Endothelial cell of umbilical vein (primary cell): ENCODE measurements around the gene PSD4.

Experiments
- CTCF ChIP-seq, 2 donors: IDR thresholded peaks; 1 replicate in 1 of 2; 2 replicates in 1 of 2; pipeline ENCODE4 v1.5.1; 2011; ENCODE audit warnings: low read length in 2 of 2, mild to moderate bottlenecking in 2 of 2, moderate library complexity in 2 of 2, control low read depth in 1 of 2, inconsistent platforms in 1 of 2, low read depth in 1 of 2; ENCODE audit not compliant: insufficient read depth in 1 of 2; ENCODE audit errors: extremely low read depth in 1 of 2
- MAX ChIP-seq: IDR thresholded peaks from 2 replicates; pipeline ENCODE4 v1.6.1; 2011; ENCODE audit not compliant: insufficient read depth, insufficient read length
- POLR2A ChIP-seq: IDR thresholded peaks from 2 replicates; pipeline ENCODE4 v1.6.1; 2012; ENCODE audit warnings: low read depth, mild to moderate bottlenecking, control low read depth, low read length
- POLR2AphosphoS5 ChIP-seq: IDR thresholded peaks from 2 replicates; pipeline ENCODE4 v1.6.1; 2012; ENCODE audit warnings: low read depth, mild to moderate bottlenecking, control low read depth, low read length, moderate library complexity; ENCODE audit not compliant: insufficient read depth

GRCh38 chr2:113142290-113142689 is 31.5 kb upstream of the PSD4 start:
- TF ChIP-seq MAX (no peak), CTCF (IDR thresholded peaks at IDR 0.05; ENCODE audit: extremely low read depth in 1 of 2, insufficient read depth in 1 of 2, low read depth in 1 of 2, low read length in 2 of 2) (no peak), POLR2AphosphoS5 (no peak), POLR2A (no peak)
